ENCODE data around the gene RPL41. TPM values are rescaled to one million over a fixed set of nuclear protein-coding genes. Genes with fewer than 3 reads are reported as not detected.

Gene RPL41
- total RNA-seq, 1 donor from 2014 or later: 2,458 TPM

DNA sequence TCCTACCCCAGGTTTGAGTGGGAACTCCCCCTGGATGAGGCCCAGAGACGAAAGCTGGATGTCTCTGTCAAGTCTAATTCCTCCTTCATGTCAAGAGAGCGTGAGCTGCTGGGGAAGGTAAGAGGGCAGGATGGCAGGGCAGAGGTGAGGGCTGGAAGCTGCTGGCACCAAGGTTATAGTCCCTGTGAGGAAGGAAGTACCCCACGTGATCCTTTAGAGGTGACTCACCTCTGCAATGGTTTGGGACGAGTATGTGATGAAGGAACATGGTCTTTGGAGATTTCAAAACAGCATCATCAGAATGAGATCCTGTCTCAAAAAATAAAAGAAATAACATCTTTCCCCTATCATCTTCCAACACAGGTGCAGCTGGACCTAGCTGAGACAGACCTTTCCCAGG is 26.8 kb downstream of the RPL41 start:
- DNase-seq (ENCODE audit: extremely low spot score in 2 of 2): no peak
- Histone ChIP-seq H3K27me3 (no peaks in the 10 kb centered on the region), H3K4me1 (peaks cover 19% of the 10 kb centered on the region), H3K36me3 (peaks cover 2 to 59% of the 10 kb centered on the region in 2 donors), H3K27ac (peak overlapping the region; percentile 48), H3K4me3 (no peak overlapping the region), H3K9me3 (no peaks in the 10 kb centered on the region)
- intact Hi-C loops (cut with DNase I): no loop called here
- TF ChIP-seq, protein P1, sequence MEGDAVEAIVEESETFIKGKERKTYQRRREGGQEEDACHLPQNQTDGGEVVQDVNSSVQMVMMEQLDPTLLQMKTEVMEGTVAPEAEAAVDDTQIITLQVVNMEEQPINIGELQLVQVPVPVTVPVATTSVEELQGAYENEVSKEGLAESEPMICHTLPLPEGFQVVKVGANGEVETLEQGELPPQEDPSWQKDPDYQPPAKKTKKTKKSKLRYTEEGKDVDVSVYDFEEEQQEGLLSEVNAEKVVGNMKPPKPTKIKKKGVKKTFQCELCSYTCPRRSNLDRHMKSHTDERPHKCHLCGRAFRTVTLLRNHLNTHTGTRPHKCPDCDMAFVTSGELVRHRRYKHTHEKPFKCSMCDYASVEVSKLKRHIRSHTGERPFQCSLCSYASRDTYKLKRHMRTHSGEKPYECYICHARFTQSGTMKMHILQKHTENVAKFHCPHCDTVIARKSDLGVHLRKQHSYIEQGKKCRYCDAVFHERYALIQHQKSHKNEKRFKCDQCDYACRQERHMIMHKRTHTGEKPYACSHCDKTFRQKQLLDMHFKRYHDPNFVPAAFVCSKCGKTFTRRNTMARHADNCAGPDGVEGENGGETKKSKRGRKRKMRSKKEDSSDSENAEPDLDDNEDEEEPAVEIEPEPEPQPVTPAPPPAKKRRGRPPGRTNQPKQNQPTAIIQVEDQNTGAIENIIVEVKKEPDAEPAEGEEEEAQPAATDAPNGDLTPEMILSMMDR (IDR thresholded peaks at IDR 0.05): no peak
- TF ChIP-seq POLR2A (IDR thresholded peaks at IDR 0.05) (no peak), POLR2AphosphoS5 (IDR thresholded peaks at IDR 0.05; ENCODE audit: insufficient read depth in 1 of 2, low read depth in 1 of 2) (no peak)

- H3K36me3 ChIP-seq: peaks cover 2 to 53% of the 10 kb centered on the region in 2 donors
- no peak for DNase-seq (ENCODE audit: extremely low spot score in 2 of 2)
- no peaks in the 10 kb centered on the region for H3K9me3 ChIP-seq
- TF ChIP-seq POLR2A (IDR thresholded peaks at IDR 0.05): no peak
- peak in 1 of 2 donors; percentile 33 for TF ChIP-seq POLR2AphosphoS5 (IDR thresholded peaks at IDR 0.05; ENCODE audit: insufficient read depth in 1 of 2, low read depth in 1 of 2)
- TF ChIP-seq, protein P1 (IDR thresholded peaks at IDR 0.05): no peak
- peaks cover 19% of the 10 kb centered on the region for H3K4me1 ChIP-seq
- H3K27me3 ChIP-seq: no peaks in the 10 kb centered on the region
- H3K27ac ChIP-seq: peak overlapping the region; percentile 48
- intact Hi-C loops (cut with DNase I): no loop called here
- H3K4me3 ChIP-seq: no peak overlapping the region
Measured at GRCh38 chr12:56143870-56144269, 27.4 kb downstream of the RPL41 start.

DNA sequence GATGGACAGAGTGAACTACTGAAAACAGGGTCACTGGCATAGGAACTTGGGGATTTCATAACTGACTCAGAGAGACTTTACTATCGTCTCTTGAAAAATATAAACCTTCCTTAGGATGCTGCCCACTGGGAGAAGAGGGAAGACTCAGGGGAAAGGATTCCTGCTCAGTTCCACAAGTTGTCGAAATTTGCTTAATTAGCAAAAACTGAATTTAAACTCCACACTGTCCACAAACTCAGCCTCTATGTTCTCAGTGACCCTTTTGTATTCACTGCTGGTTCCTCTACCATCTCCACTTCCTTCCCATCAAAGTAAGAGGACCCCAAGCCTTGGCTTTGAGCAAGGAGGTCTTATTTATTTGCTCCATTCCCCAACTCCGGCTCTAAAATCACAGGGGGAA is 28.8 kb downstream of the RPL41 start:
- no peak for DNase-seq (ENCODE audit: extremely low spot score in 2 of 2)
- intact Hi-C loops (cut with DNase I): no loop called here
- Histone ChIP-seq H3K27me3 (no peaks in the 10 kb centered on the region), H3K4me1 (peaks cover 19% of the 10 kb centered on the region), H3K27ac (no peak overlapping the region), H3K9me3 (no peaks in the 10 kb centered on the region), H3K4me3 (no peak overlapping the region), H3K36me3 (peaks cover 2 to 40% of the 10 kb centered on the region in 2 donors)
- TF ChIP-seq POLR2A (IDR thresholded peaks at IDR 0.05): no peak
- TF ChIP-seq, protein P1 (IDR thresholded peaks at IDR 0.05): no peak
- TF ChIP-seq POLR2AphosphoS5 (IDR thresholded peaks at IDR 0.05; ENCODE audit: insufficient read depth in 1 of 2, low read depth in 1 of 2): no peak

- Histone ChIP-seq H3K4me3 (no peak overlapping the region), H3K27me3 (no peaks in the 10 kb centered on the region), H3K4me1 (peaks cover 28% of the 10 kb centered on the region), H3K27ac (no peak overlapping the region), H3K36me3 (peaks cover 2 to 28% of the 10 kb centered on the region in 2 donors), H3K9me3 (no peaks in the 10 kb centered on the region)
- TF ChIP-seq POLR2A (IDR thresholded peaks at IDR 0.05) (no peak), POLR2AphosphoS5 (IDR thresholded peaks at IDR 0.05; ENCODE audit: insufficient read depth in 1 of 2, low read depth in 1 of 2) (peak in 1 of 2 donors; percentile 70)
- TF ChIP-seq, protein P1 (IDR thresholded peaks at IDR 0.05): no peak
- intact Hi-C loops (cut with DNase I): no loop called here
- no peak for DNase-seq (ENCODE audit: extremely low spot score in 2 of 2)
Measured at GRCh38 chr12:56146492-56147460, 30.3 kb downstream of the RPL41 start.

DNA sequence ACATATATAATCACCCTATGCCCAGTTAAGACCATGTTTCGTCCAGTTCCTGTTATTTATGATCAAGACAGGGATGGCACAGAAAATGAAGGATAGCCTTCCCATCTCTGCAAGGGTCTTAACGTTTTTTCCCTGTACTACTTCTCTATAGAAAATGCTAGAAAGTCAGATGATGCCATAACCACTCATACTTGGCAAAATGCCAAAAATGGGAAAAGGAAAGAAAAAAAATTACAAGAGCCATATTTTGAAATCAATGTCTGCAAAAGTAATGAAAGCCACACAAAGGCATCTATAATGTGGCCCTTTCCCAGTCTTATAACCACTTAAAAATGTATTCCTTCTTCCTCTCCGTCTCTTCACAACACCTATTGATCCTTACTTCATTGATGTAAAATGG is 34.1 kb downstream of the RPL41 start:
- no peak for DNase-seq (ENCODE audit: extremely low spot score in 2 of 2)
- H3K36me3 ChIP-seq: no peaks in the 10 kb centered on the region
- H3K9me3 ChIP-seq: no peaks in the 10 kb centered on the region
- H3K4me3 ChIP-seq: no peak overlapping the region
- no peaks in the 10 kb centered on the region for H3K27me3 ChIP-seq
- TF ChIP-seq POLR2AphosphoS5 (IDR thresholded peaks at IDR 0.05; ENCODE audit: insufficient read depth in 1 of 2, low read depth in 1 of 2) (no peak), POLR2A (IDR thresholded peaks at IDR 0.05) (no peak)
- TF ChIP-seq, protein P1 (IDR thresholded peaks at IDR 0.05): no peak
- intact Hi-C loops (cut with DNase I): no loop called here
- peaks cover 31% of the 10 kb centered on the region for H3K4me1 ChIP-seq
- H3K27ac ChIP-seq: no peak overlapping the region
